Activated CD8-positive, alpha-beta T cell treated with anti-CD3 and anti-CD28 coated beads for 36 hours (primary cell): ENCODE data around the gene FGFR4. TPM values are rescaled to one million over a fixed set of nuclear protein-coding genes. Genes with fewer than 3 reads are reported as not detected.

Source experiments
- ATAC-seq: fragments of 200-7000 bp; cut with Tn5 transposase; one replicate; pipeline ENCODE4 v1.10.0; 2021; ENCODE audit warnings: mild to moderate bottlenecking, moderate library complexity
- CTCF ChIA-PET: fragments of 350-600 bp; sonication (Branson Sonifier 250); formaldehyde crosslinking; loops from one replicate; lab custom pipeline; 2021; ENCODE audit warnings: antibody characterized with exemption; lab: Charles Lee
- POLR2A ChIA-PET: fragments of 350-600 bp; sonication (Branson Sonifier 250); formaldehyde crosslinking; loops from one replicate; lab custom pipeline; 2021; ENCODE audit warnings: antibody characterized with exemption; lab: Charles Lee
- DNase-seq: peaks from one replicate; pipeline ENCODE4 v3.0.0-alpha.2; 2020
- H3K27ac Mint-ChIP-seq: one replicate; pipeline ENCODE4 v1.8.0; 2021; ENCODE audit warnings: mild to moderate bottlenecking, mixed read lengths
- H3K27me3 Mint-ChIP-seq: one replicate; pipeline ENCODE4 v1.8.0; 2021; ENCODE audit warnings: mixed read lengths
- H3K36me3 Mint-ChIP-seq: one replicate; pipeline ENCODE4 v1.8.0; 2021; ENCODE audit warnings: low read depth, mixed read lengths
- H3K4me1 Mint-ChIP-seq: one replicate; pipeline ENCODE4 v1.8.0; 2021; ENCODE audit warnings: low read depth, mixed read lengths
- H3K4me3 Mint-ChIP-seq: one replicate; pipeline ENCODE4 v1.8.0; 2021; ENCODE audit warnings: mild to moderate bottlenecking, moderate library complexity, mixed read lengths
- H3K9me3 Mint-ChIP-seq: one replicate; pipeline ENCODE4 v1.8.0; 2021; ENCODE audit warnings: mixed read lengths
- CTCF ChIP-seq: fragments of 200-600 bp; IDR thresholded peaks from one replicate; pipeline ENCODE4 v1.8.0; 2022; ENCODE audit warnings: antibody characterized with exemption, mild to moderate bottlenecking
- intact Hi-C: fragments of 100-400 bp; cut with micrococcal nuclease; formaldehyde crosslinking; loops from one replicate; pipeline ENCODE4 v1.10.0; 2022
- total RNA-seq, 2 experiments: library from RNA; stranded (reverse); gene quantifications; one replicate each; pipeline ENCODE4 v1.2.3, GENCODE V29; 2021

The FGFR4 gene
- total RNA-seq, 2 experiments from 2014 or later = 1.3 to 2.2 TPM

GRCh38 chr5:177105691-177106476 is 19.2 kb downstream of the FGFR4 start:
- no peak for DNase-seq
- Mint-ChIP-seq H3K27ac (no peak overlapping the region), H3K36me3 (no peaks in the 10 kb centered on the region), H3K27me3 (peaks cover 3% of the 10 kb centered on the region), H3K9me3 (no peaks in the 10 kb centered on the region), H3K4me3 (no peak overlapping the region), H3K4me1 (no peaks in the 10 kb centered on the region)
- CTCF ChIA-PET = no interaction called here
- POLR2A ChIA-PET = no interaction called here
- no peak for ATAC-seq
- TF ChIP-seq CTCF = no peak
- intact Hi-C loops = no loop called here

- no peaks in the 10 kb centered on the region for H3K9me3 Mint-ChIP-seq
- ChIA-PET CTCF (interaction anchor here (1.6 kb wide), 1 partner anchor 35 kb away, joined by 8 read pairs; no protein-coding TSS in a partner anchor), POLR2A (interaction anchor here (0.8 kb wide), 1 partner anchor 35 kb away, joined by 4 read pairs; no protein-coding TSS in a partner anchor)
- H3K4me1 Mint-ChIP-seq = peaks cover 3% of the 10 kb centered on the region
- no peak overlapping the region for H3K4me3 Mint-ChIP-seq
- peaks cover 3% of the 10 kb centered on the region for H3K27me3 Mint-ChIP-seq
- TF ChIP-seq CTCF = no peak
- ATAC-seq (no peak), DNase-seq (no peak)
- no peak overlapping the region for H3K27ac Mint-ChIP-seq
- intact Hi-C loops = no loop called here
- H3K36me3 Mint-ChIP-seq = no peaks in the 10 kb centered on the region
Measured at GRCh38 chr5:177107159-177107558, 20.4 kb downstream of the FGFR4 start.

GRCh38 chr5:177109810-177110209 is 23.1 kb downstream of the FGFR4 start:
- H3K4me3 Mint-ChIP-seq = no peak overlapping the region
- intact Hi-C loops = loop anchor here (5.0 to 10.0 kb wide), 3 partner anchors 38 to 192 kb away; partner anchors contain the start of genes PRELID1 and RAB24
- no peak overlapping the region for H3K27ac Mint-ChIP-seq
- DNase-seq (no peak), ATAC-seq (no peak)
- no peak for TF ChIP-seq CTCF
- ChIA-PET POLR2A (no interaction called here), CTCF (interaction anchor here (0.6 to 7.9 kb wide), 4 partner anchors 24 to 189 kb away, joined by 3 to 150 read pairs (median 24); no protein-coding TSS in a partner anchor)
- no peaks in the 10 kb centered on the region for H3K36me3 Mint-ChIP-seq
- H3K27me3 Mint-ChIP-seq = no peaks in the 10 kb centered on the region
- H3K9me3 Mint-ChIP-seq = no peaks in the 10 kb centered on the region
- H3K4me1 Mint-ChIP-seq = peaks cover 5% of the 10 kb centered on the region

GRCh38 chr5:177111720-177112394 is 25.1 kb downstream of the FGFR4 start:
- no peaks in the 10 kb centered on the region for H3K36me3 Mint-ChIP-seq
- H3K27me3 Mint-ChIP-seq = no peaks in the 10 kb centered on the region
- no peaks in the 10 kb centered on the region for H3K9me3 Mint-ChIP-seq
- TF ChIP-seq CTCF = peak; percentile 94
- intact Hi-C loops = loop anchor here (5.0 to 10.0 kb wide), 3 partner anchors 40 to 190 kb away; partner anchors contain the start of genes PRELID1 and RAB24
- ChIA-PET POLR2A (interaction anchor here (0.5 to 2.0 kb wide), 3 partner anchors 37 to 229 kb away, joined by 3 to 4 read pairs (median 4); no protein-coding TSS in a partner anchor), CTCF (interaction anchor here (0.5 to 7.9 kb wide), 36 partner anchors 11 to 748 kb away, joined by 3 to 150 read pairs (median 4); partner anchors contain the start of genes FGFR4, PRELID1 and RAB24)
- peak; percentile 80 for DNase-seq
- no peak overlapping the region for H3K4me3 Mint-ChIP-seq
- ATAC-seq = peak; percentile 70
- no peak overlapping the region for H3K27ac Mint-ChIP-seq
- H3K4me1 Mint-ChIP-seq = peaks cover 13% of the 10 kb centered on the region
